ENCODE results near the gene SETD1B.
"Not testable (repeated sequence)": the region's sequence is repeated elsewhere in the genome, so short reads cannot be mapped to it uniquely, and the experiment has no call there.

The SETD1B gene

DNA sequence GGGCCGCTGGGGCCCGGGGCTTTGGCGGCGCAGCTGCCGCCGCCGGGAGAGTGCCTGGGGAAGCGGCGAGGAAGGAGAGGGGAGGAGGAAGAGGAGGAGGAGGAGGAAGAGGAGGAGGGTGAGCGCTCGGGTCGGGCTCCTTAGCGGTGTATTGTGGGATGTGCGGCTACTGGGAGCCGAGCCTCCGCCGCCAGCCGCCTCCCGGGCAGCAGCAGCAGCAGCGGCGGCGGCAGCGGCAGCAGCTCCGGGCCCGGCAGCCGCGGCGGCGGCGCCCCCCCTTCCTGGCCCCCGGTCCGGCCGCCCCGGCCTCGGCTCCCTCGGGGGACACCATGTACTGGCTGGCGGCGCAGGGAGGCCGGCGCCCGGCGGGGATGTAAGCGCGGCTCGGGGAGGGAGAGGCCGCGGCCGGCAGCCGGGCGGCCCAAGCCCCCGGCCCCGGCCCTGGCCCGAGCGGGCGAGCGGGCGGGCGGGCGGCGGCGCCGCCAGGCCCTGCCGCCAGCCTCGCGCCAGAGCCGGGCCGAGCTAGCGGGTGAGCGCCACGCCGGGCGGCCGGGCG lies at the start of gene SETD1B:
TSS of gene SETD1B (plus strand) at position 149 of the 556 bp plus-strand sequence. CDS start 729 bp downstream, outside the sequence.
- Mint-ChIP-seq H3K27me3 (no peaks in the 10 kb centered on the region), H3K36me3 (peaks cover 6% of the 10 kb centered on the region), H3K27ac (peak within 1 kb of the TSS; percentile 95), H3K4me1 (peaks cover 27% of the 10 kb centered on the region), H3K9me3 (no peaks in the 10 kb centered on the region), H3K4me3 (peak within 1 kb of the TSS; percentile 97)
- DNase-seq (ENCODE audit: low spot score in 2 of 2) (peak; percentile 46 to 72), ATAC-seq (ENCODE audit: low read depth) (no peak)

DNA sequence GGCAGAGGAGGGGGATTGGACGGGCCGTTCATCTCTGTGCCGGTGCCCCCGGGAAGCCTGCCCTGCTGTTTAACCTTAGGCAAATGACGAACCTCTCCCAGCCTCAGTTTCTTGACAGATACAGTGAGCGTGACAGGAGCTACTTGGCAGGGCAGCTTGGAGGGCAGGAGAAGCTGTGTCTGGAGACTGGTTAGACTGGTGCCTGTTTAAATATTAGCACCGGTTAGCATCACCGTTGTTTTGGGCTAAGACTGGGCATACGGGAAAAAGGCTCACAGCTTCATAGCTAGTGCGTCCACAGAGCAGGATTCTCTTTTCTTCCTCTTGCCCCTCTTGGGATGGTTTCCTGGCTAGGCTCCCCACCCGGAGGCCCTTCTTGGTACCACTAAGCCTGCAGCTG lies 49.0 kb upstream of the SETD1B start:
- H3K9me3 Mint-ChIP-seq = no peaks in the 10 kb centered on the region
- ATAC-seq (ENCODE audit: low read depth) (no peak), DNase-seq (ENCODE audit: low spot score in 2 of 2) (no peak)
- H3K27ac Mint-ChIP-seq = no peak overlapping the region
- H3K4me3 Mint-ChIP-seq = no peak overlapping the region
- peaks cover 2% of the 10 kb centered on the region for H3K36me3 Mint-ChIP-seq
- H3K4me1 Mint-ChIP-seq = no peaks in the 10 kb centered on the region
- H3K27me3 Mint-ChIP-seq = no peaks in the 10 kb centered on the region

DNA sequence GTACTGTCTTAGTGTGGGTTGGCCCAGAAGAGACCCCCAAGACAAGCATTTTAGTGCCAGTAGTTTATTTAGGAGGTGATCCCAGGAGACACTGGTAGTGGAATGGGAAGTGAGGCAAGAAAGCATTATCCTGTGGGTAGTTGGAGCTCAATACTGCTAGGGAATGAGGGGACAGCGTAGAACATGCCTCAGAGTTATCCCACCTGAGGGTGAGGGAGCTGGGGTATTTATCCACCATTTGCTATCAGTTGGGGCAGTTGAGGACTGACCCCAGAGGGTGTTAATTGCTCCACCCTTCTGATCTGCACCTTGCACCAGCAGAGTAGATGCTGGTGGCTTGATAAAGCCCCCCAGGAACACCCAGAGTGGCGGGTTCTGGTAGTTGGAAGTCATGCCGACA lies 48.2 kb upstream of the SETD1B start:
- H3K36me3 Mint-ChIP-seq = peaks cover 2% of the 10 kb centered on the region
- H3K4me1 Mint-ChIP-seq = no peaks in the 10 kb centered on the region
- ATAC-seq (ENCODE audit: low read depth) = no peak
- no peaks in the 10 kb centered on the region for H3K9me3 Mint-ChIP-seq
- no peaks in the 10 kb centered on the region for H3K27me3 Mint-ChIP-seq
- no peak for DNase-seq (ENCODE audit: low spot score in 2 of 2)
- no peak overlapping the region for H3K4me3 Mint-ChIP-seq
- no peak overlapping the region for H3K27ac Mint-ChIP-seq

DNA sequence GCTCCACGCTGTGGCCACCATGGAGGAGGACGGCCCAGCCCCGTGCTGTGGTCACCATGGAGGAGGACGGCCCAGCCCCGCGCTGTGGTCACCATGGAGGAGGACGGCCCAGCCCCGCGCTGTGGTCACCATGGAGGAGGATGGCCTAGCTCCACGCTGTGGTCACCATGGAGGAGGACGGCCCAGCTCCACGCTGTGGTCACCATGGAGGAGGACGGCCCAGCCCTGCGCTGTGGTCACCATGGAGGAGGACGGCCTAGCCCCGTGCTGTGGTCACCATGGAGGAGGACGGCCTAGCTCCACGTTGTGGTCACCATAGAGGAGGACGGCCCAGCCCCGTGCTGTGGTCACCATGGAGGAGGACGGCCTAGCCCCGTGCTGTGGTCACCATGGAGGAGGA lies 45.3 kb upstream of the SETD1B start:
- not testable (repeated sequence) for H3K27ac Mint-ChIP-seq; H3K9me3 Mint-ChIP-seq; ATAC-seq (ENCODE audit: low read depth); H3K27me3 Mint-ChIP-seq; H3K4me1 Mint-ChIP-seq; H3K4me3 Mint-ChIP-seq; H3K36me3 Mint-ChIP-seq; DNase-seq (ENCODE audit: low spot score in 2 of 2)

DNA sequence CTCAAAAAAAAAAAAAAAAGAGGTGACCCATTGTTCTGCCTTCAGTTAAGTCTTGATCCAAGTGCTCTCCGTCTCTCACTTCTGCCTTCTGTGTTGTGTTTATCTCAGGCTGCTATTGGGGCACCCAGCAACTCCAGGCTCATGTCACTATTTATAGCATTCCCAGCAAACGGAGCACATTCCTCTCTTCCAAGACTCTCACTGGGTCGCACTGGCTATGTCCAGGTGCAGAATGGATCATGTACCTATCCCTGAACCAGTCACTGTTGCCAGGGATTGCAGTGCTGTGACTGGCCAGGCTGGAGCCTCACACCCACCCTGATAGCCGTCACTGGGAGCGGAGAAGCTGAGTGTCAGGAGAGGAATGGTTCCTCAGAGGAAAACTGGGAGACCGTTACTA lies 41.5 kb upstream of the SETD1B start:
- Mint-ChIP-seq H3K36me3 (no peaks in the 10 kb centered on the region), H3K27ac (no peak overlapping the region), H3K9me3 (no peaks in the 10 kb centered on the region), H3K4me1 (no peaks in the 10 kb centered on the region), H3K4me3 (no peak overlapping the region), H3K27me3 (no peaks in the 10 kb centered on the region)
- ATAC-seq (ENCODE audit: low read depth) (no peak), DNase-seq (ENCODE audit: low spot score in 2 of 2) (no peak)

DNA sequence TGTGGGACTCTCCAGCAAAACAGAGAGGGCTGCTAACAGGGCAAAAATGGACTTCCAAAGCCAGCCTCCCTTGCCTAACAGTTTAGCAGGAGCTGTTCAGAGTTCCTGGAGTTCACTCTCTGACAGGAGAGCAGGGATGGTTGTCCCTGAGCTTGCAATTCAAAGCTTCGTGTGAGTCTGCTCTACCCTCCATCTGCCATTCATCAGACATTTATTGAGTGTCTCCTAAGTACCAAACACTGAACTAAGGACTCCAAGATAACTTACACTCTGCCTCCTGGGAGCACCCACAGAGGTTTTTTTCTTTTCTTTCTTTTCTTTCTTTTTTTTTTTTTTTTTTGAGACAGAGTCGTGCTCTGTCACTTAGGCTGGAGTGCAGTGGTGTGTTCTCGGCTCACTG lies 39.0 kb upstream of the SETD1B start:
- Mint-ChIP-seq H3K4me1 (no peaks in the 10 kb centered on the region), H3K27me3 (no peaks in the 10 kb centered on the region), H3K9me3 (no peaks in the 10 kb centered on the region), H3K27ac (no peak overlapping the region), H3K4me3 (no peak overlapping the region), H3K36me3 (no peaks in the 10 kb centered on the region)
- ATAC-seq (ENCODE audit: low read depth) = no peak
- no peak for DNase-seq (ENCODE audit: low spot score in 2 of 2)

DNA sequence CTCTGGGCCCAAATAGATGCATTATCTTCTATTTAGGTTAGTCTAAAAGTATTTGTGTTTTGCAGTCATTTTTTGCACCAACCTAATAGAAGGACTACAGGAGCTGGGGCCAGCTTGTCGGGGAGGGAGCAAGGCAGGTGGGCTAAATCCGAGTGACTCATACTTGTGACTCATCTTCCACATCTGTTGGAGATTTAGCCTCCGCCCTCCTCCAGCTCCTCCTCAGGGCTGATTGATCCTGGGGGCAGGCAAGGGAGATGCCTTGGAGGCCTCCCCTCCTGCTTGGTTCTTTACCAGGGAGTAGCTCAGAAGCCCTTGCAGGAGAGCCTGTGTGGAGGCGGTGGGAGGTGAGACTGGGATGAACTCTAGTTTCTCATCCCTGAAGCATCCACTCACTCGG lies 38.2 kb upstream of the SETD1B start:
- no peak overlapping the region for H3K27ac Mint-ChIP-seq
- no peak for DNase-seq (ENCODE audit: low spot score in 2 of 2)
- H3K27me3 Mint-ChIP-seq = no peaks in the 10 kb centered on the region
- no peaks in the 10 kb centered on the region for H3K36me3 Mint-ChIP-seq
- no peak for ATAC-seq (ENCODE audit: low read depth)
- H3K4me3 Mint-ChIP-seq = no peak overlapping the region
- no peaks in the 10 kb centered on the region for H3K4me1 Mint-ChIP-seq
- no peaks in the 10 kb centered on the region for H3K9me3 Mint-ChIP-seq

DNA sequence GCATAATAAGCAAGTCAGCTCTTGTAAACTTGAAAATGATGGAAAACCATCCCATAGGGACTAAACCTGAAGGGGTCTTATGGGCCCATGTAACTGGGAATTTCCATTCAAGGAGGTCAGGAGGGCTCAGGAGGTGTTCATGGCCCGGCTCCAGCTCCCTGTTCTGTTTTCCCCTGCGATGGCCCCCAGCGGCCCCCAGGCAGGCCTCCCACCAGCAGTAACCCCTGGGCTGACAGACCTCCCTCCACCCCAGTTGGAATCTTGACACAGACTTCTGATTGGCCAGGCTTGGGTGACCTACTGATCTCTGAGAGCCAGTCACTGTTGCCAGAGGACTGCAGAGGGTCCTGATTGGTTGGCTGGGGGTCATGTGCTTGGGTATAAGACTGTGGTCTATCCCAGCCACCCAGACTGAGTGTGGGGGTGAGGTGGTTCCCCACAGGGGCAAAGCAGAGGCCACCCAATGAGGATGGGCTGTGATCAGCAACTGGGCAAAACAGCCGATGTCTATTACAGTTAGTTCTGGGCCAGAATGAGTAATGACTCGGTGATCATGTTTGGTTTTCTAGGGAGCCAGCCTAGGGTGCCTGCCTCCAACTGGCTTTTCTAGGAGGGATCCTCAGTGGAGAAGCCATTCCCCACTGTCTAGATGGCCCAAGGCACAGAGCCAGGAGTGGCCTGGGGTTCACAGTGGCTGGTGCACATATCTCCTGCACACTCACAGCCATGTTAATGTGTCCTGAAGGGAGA lies 37.3 kb upstream of the SETD1B start:
- DNase-seq (ENCODE audit: low spot score in 2 of 2) (no peak), ATAC-seq (ENCODE audit: low read depth) (no peak)
- no peak overlapping the region for H3K27ac Mint-ChIP-seq
- no peak overlapping the region for H3K4me3 Mint-ChIP-seq
- H3K4me1 Mint-ChIP-seq = no peaks in the 10 kb centered on the region
- no peaks in the 10 kb centered on the region for H3K36me3 Mint-ChIP-seq
- no peaks in the 10 kb centered on the region for H3K27me3 Mint-ChIP-seq
- no peaks in the 10 kb centered on the region for H3K9me3 Mint-ChIP-seq

DNA sequence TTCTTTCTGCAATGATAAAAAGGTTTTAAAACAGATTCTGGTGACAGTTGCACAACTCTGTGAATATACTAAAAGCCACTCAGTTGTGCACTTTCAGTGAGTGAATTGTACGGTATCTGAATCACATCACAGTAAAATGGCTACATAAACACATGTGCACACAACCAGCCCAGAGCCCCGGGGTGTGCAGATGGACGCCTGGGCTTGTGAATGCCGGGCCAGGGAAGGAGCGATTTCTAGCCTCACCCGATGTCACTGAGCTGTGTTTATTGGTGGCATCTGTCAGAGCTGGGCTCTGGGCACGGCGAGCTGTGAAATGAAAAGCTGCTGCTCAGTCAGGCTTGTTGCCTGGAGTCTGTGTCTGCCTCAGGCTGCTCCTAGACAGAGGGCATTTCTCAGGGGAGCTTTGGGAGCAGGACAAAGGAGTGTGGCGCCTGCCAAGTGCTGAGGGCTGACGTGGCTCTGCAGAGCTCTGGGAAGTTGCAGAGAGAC lies 36.2 kb upstream of the SETD1B start:
- Mint-ChIP-seq H3K9me3 (no peaks in the 10 kb centered on the region), H3K4me1 (no peaks in the 10 kb centered on the region), H3K27me3 (no peaks in the 10 kb centered on the region), H3K27ac (no peak overlapping the region), H3K4me3 (no peak overlapping the region), H3K36me3 (no peaks in the 10 kb centered on the region)
- DNase-seq (ENCODE audit: low spot score in 2 of 2) (no peak), ATAC-seq (ENCODE audit: low read depth) (no peak)

DNA sequence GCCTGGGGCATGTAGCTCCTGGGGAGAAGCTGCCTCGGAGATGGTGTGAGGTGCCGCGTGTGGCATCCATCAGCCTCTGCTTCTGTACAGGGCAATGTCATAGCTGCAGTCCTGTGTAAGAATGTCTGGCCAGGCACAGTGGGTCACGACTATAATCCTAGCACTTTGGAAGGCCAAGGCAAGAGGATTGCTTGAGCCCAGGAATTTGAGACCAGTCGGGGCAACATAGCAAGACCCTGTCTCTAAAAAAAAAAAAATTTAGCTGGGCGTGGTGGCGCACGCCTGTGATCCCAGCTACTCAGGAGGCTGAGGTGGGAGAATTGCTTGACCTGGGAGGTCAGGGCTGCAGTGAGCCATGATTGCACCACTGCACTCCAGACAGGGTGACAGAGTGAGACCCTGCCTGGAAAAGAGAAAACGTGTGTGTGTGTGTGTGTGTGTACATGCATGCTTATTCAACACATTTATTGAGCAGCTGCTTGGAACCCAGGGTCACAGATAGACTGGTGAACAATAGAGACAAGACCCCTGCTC lies 34.4 kb upstream of the SETD1B start:
- Mint-ChIP-seq H3K27ac (no peak overlapping the region), H3K27me3 (no peaks in the 10 kb centered on the region), H3K36me3 (no peaks in the 10 kb centered on the region), H3K4me1 (peaks cover 5% of the 10 kb centered on the region), H3K9me3 (no peaks in the 10 kb centered on the region), H3K4me3 (no peak overlapping the region)
- DNase-seq (ENCODE audit: low spot score in 2 of 2) = no peak
- no peak for ATAC-seq (ENCODE audit: low read depth)

DNA sequence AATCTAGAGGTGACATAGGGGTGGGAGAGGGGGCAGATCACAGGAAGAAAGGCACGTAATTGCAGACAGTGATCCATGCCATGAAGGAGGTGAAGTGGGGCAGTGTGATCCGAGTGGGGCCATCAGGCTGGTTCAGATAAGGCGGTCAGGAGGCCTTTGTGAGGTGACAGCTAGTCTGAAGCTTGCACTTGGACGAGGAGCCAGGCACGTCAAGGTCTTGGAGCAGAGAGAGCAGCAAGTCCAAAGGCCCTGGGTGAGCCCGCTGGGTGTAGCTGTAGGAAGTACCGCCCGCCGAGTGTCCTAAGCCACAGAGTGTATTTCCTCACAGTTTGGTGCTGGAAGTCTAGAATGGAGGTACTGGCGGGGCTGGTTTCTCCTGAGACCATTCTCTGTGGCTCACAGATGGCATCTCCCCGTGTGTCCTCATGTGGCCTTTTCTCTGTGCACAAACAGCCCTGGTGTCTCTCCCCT lies 33.9 kb upstream of the SETD1B start:
- no peak for DNase-seq (ENCODE audit: low spot score in 2 of 2)
- Mint-ChIP-seq H3K36me3 (no peaks in the 10 kb centered on the region), H3K9me3 (no peaks in the 10 kb centered on the region), H3K4me1 (peaks cover 5% of the 10 kb centered on the region), H3K4me3 (no peak overlapping the region), H3K27me3 (no peaks in the 10 kb centered on the region), H3K27ac (no peak overlapping the region)
- ATAC-seq (ENCODE audit: low read depth) = no peak

DNA sequence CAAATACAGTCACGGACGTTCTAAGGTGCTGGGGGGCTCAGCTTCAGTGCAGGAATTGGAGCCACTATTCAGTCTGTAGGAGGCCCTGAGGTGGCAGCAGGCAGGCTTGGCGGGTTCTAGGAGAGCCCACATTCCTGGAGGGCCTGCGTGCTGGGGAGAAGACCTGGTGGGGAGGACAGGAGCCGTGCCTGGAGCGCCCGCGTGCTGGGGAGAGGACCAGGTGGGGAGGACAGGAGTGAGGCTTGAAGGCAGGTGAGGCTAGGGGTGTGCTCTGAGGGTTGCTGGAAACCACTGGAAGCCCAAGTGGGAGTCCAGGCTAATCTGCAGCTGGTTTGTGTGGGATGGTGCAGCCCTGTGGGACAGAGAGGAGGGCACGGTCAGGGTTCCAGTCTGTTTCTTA lies 33.4 kb upstream of the SETD1B start:
- no peak overlapping the region for H3K27ac Mint-ChIP-seq
- no peaks in the 10 kb centered on the region for H3K36me3 Mint-ChIP-seq
- DNase-seq (ENCODE audit: low spot score in 2 of 2) (no peak), ATAC-seq (ENCODE audit: low read depth) (no peak)
- peaks cover 5% of the 10 kb centered on the region for H3K4me1 Mint-ChIP-seq
- no peaks in the 10 kb centered on the region for H3K9me3 Mint-ChIP-seq
- H3K4me3 Mint-ChIP-seq = no peak overlapping the region
- no peaks in the 10 kb centered on the region for H3K27me3 Mint-ChIP-seq

DNA sequence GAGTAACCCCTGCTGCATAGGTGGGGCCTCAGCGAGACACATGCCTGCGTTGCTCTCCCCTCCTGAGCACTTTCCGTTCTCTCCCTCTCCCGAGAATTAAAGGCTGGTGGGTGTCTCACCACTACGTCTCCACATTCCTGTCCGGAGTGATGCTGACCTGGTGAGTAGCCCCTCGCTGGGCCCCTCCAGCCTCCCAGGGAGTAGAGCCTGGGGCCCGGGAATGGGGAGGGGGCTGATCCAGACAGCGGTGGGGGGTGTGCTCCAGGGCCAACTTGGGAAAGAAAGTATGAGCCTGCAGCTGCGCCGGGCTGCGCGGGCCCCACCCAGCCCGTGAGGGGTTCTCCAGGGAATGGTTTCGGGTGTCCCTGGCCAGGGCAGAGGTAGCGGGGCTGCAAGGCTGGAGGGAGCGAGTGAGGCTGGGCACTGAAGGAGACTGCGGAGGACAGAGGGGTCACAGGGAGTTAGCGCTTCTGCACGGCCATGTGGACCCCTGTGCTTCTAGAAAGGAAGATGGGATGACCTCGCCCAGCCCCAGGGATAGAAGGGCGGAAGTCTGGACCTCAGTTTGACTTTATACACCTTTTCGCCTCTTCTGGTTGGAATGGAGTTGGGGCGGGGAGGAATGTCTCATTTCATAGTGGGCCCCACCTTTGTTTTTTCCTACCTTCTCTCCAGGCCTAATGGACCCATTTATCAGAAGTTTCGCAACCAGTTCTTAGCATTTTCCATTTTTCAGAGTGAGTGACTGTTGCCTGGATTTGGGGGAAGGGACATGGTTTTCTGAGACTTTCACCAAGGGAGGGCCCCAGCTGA lies 32.8 kb upstream of the SETD1B start:
- no peaks in the 10 kb centered on the region for H3K36me3 Mint-ChIP-seq
- no peak overlapping the region for H3K4me3 Mint-ChIP-seq
- H3K27ac Mint-ChIP-seq = no peak overlapping the region
- no peaks in the 10 kb centered on the region for H3K9me3 Mint-ChIP-seq
- DNase-seq (ENCODE audit: low spot score in 2 of 2) = no peak
- no peak for ATAC-seq (ENCODE audit: low read depth)
- H3K4me1 Mint-ChIP-seq = peaks cover 5% of the 10 kb centered on the region
- H3K27me3 Mint-ChIP-seq = no peaks in the 10 kb centered on the region

Data from memory B cell (primary cell).